GM18498 (cell line): Measurements from ENCODE around the gene ZC3H12A.

Experiments used
- ATAC-seq: cut with Tn5 transposase; IDR thresholded peaks from one replicate; pipeline ENCODE4 v1.9.1; 2021; ENCODE audit warnings: mild to moderate bottlenecking, moderate library complexity; ENCODE audit not compliant: unreplicated experiment

The ZC3H12A gene

GRCh38 chr1:37474046-37474696, at the start of gene ZC3H12A:
TSS of gene ZC3H12A (plus strand) at chr1:37474580. CDS start at chr1:37475497, 917 bp downstream.
- peak; percentile 76 for ATAC-seq

DNA sequence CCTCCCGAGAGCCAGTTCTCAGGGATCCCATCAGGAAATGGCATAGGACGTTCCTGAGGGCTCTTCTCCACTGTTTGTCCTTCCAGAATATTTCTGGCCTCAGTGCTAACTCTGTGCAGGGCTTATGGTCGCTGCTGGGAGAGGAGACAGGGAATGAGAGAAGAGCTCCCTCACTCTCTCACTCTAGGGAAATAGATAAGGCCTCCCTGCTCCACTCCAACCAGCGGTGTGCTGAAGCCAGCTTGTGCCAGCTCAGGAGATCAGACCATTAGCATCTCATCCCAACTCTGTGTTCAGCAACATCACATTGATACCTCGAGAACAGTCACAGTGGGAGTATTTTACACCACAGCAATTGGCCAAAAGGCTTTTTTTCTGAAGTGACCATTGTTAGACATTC, 49.2 kb upstream of the ZC3H12A start:
- no peak for ATAC-seq

- no peak for ATAC-seq
Measured at GRCh38 chr1:37429029-37429428, 45.4 kb upstream of the ZC3H12A start.

DNA sequence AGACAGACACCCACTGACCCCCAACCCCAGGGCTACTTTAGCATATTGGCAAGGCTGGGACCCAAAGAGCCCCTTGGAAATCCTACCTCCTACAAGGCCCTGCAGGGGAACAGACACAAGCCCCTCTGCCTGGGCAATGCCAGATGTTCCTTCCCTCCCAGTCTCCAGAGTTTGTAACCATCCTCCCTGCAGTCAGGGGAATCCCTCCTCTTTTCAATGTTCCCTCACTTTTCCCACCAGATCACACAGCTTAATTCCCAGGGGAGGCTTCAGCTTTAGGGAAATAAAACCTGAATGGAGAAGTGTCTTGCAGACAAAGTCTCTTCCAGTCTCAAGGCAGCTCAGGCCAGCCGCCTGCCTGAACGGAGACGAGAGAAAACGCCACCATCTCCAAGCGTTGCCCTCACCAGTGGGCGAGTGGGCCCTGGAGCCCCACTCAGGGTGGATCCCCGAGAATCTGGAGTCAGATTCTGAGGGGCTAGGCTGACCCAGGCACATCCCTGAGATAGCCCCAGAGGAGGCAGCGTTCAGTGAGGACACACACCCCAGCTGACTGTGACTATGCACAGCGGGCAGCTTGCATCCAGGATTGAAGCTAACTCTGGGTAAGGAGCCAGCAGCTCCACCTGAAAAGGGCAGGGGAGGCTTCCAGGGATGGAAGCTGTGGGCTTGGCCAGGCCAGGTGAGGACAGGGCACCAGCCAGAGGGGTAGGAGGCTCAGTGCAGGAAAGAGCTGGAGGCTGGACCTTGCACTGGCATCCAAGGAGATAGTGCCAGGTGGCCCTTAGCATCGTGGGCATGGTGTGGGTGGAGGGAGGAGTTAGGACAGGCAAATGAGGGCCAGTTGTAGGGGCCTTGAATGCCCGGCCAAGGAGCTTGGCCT, 44.0 kb upstream of the ZC3H12A start:
- no peak for ATAC-seq

DNA sequence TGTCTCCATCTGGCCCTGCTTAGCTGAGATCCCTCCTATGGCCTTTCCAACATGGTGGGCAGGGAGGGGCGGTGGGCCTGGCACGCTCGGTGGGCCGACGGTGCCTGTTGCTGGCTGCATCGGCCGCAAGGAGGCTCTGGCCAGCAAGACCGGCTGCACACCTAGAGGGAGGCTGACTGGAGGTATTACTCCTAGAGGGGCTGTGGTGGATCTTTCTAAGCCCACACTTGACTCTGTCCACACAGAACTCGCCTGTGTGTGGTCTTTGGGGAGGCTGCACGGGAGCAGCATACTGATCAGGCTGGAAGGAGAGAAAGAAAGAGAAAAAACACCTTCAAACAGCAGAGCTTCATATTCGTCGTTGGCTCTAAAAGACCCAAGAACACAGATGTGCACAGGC, 41.7 kb upstream of the ZC3H12A start:
- no peak for ATAC-seq

- no peak for ATAC-seq
Measured at GRCh38 chr1:37433171-37433570, 41.2 kb upstream of the ZC3H12A start.

GRCh38 chr1:37434292-37435225, 39.8 kb upstream of the ZC3H12A start:
- no peak for ATAC-seq

- no peak for ATAC-seq
Measured at GRCh38 chr1:37437087-37437486, 37.3 kb upstream of the ZC3H12A start.

GRCh38 chr1:37438037-37438868, 36.1 kb upstream of the ZC3H12A start:
- no peak for ATAC-seq

DNA sequence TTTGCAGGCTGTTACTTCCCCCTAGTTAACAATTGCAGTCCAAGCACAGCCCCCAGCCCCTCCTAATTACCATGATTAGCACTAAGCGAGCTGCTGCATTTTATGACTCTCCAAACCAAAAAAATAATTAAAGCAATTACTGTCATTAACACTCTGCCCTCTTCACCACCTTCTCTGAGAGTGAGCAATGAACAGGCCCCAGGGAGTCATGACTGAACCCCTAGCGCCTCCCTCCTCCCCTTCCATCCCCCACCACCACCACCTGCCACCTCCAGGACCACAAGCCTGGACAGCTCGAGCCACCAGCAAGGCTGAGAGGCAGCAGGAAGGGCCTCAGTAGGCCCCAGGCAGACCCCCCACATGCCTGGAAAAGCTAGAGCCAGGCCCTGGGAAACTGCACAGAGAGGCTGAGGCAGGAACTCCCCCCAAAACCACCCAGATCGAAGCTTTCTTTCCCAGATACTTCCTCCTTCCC, 35.5 kb upstream of the ZC3H12A start:
- ATAC-seq = no peak

DNA sequence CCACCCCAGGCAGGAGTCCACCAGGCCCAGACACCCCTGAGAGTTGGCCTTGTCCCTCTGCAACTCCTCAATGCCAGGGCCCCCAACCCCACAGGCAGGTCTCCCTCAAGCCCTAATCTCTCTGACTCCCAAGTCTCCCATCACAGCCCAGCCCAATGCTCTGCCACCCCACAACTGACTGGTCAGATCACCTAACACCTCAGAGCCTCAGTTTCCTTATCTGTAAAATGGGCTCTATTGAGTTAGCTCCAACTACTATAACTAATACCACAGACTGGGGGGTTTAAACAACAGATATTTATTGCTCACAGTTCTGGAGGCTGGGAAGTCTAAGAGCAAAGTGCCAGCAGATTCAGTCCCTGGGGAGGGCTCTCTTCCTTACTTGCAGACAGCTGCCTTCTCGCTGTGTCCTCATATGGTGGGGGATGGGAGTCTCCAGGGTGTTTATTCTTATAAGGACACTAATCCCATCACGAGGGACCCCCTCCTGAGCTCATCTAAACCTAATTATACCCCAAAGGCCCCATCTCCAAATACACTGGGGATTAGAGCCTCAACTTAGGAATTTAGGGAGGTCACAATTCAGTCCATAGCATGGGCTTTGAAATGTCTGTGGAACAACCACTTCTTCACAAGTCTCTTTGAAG, 34.9 kb upstream of the ZC3H12A start:
- no peak for ATAC-seq

- ATAC-seq = no peak
Measured at GRCh38 chr1:37441490-37441889, 32.9 kb upstream of the ZC3H12A start.

DNA sequence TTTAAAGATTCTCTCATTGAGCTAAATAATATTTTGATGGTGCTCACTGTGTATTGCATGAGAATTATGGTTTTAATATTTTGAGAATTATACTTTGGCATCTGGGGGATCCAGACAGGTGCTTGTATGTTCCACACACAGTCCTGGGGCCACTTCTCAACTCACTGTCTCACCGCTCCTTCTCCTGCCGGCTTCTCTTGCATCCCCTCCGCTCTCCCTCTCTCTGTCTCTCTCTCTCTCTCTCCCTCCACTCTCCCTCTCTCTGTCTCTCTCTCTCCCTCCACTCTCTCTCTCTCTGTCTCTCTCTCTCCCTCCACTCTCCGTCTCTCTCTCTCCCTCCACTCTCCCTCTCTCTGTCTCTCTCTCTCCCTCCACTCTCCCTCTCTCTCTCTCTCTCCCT, 32.2 kb upstream of the ZC3H12A start:
- ATAC-seq = no peak

- no peak for ATAC-seq
Measured at GRCh38 chr1:37442644-37443043, 31.7 kb upstream of the ZC3H12A start.

- no peak for ATAC-seq
Measured at GRCh38 chr1:37446874-37447273, 27.5 kb upstream of the ZC3H12A start.

DNA sequence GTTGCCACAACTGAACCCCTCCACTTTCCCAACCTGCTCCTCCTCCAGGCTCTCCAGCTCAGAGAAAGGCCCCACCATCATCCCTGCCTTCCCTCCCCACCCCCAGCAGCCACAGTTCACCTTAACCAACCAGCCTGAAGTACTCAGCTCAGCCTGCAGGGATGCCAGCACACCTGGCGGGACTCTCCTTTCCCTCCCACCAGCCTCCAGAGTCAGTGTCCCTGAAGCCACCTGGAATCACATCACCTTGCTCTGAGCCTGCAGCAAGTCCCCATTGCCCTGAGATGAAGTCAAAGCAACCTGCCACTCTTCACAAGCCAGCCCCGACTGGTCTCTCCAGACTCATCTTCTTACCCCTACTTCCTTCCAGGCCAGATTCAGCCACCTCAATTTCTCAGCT, 26.2 kb upstream of the ZC3H12A start:
- ATAC-seq = no peak

GRCh38 chr1:37448691-37449417, 25.5 kb upstream of the ZC3H12A start:
- ATAC-seq = no peak

DNA sequence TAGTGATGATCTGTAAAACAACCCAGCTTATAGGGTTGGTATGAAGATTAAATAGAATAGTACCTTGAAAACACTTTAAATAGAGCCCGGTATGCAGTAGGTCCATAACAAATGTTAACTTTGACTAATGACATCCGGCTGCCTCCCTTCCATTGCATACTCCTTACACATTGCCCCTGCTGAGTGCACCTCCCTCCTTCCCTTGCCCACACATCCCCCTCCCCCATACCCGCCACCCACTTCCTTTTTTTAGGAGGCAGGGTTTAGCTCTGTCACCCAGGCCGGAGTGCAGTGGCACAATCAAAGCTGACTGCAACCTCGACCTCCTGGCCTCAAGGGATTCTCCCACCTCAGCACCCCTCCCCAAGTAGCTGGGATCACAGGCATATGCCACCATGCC, 24.4 kb upstream of the ZC3H12A start:
- no peak for ATAC-seq

- ATAC-seq = no peak
Measured at GRCh38 chr1:37452416-37452815, 22.0 kb upstream of the ZC3H12A start.
